Psoas muscle (tissue), 8 donors: ENCODE results near the gene OAS3. TPM values are rescaled to one million over a fixed set of nuclear protein-coding genes. Genes with fewer than 3 reads are reported as not detected.
"Not testable (repeated sequence)": the region's sequence is repeated elsewhere in the genome, so short reads cannot be mapped to it uniquely, and the experiment has no call there.

Experiments
- ATAC-seq, 4 donors: fragments of 200-7000 bp; cut with Tn5 transposase; one replicate each; pipeline ENCODE4 v1.9.1; 2020; ENCODE audit warnings: moderate library complexity in 3 of 4, mild to moderate bottlenecking in 2 of 4
- DNase-seq, 2 donors: peaks; one replicate each; pipeline ENCODE4 v3.0.0-alpha.2; 2020
- H3K27ac ChIP-seq: fragments of 200-600 bp; one replicate; pipeline ENCODE4 v1.8.0; 2022
- H3K27me3 ChIP-seq, 3 donors: fragments of 200-600 bp in 1 of 3; one replicate each; pipeline versions ENCODE4 v1.6.1 to v1.8.0; 2013 to 2022; ENCODE audit warnings: low read length in 2 of 3, mild to moderate bottlenecking in 2 of 3, moderate library complexity in 1 of 3; ENCODE audit not compliant: insufficient read depth in 3 of 3
- H3K36me3 ChIP-seq, 2 donors: fragments of 200-600 bp in 1 of 2; one replicate each; pipeline versions ENCODE4 v1.6.1 to v1.8.0; 2013 to 2022; ENCODE audit warnings: low read depth in 1 of 2, mild to moderate bottlenecking in 1 of 2, moderate library complexity in 1 of 2; ENCODE audit not compliant: insufficient read depth in 1 of 2
- H3K4me1 ChIP-seq: fragments of 200-600 bp; one replicate; pipeline ENCODE4 v1.8.0; 2022
- H3K4me3 ChIP-seq: fragments of 200-600 bp; one replicate; pipeline ENCODE4 v1.8.0; 2022; ENCODE audit warnings: mild to moderate bottlenecking
- H3K9me3 ChIP-seq: fragments of 200-600 bp; one replicate; pipeline ENCODE4 v1.8.0; 2022
- CTCF ChIP-seq: fragments of 200-600 bp; IDR thresholded peaks from one replicate; pipeline ENCODE4 v1.8.0; 2022; ENCODE audit warnings: antibody characterized with exemption
- WGBS, 3 donors: extraction: QIAGEN DNeasy Blood & Tissue Kit; methylation state at CpG; one replicate each; pipeline versions ENCODE4 v1.1.6 to v1.1.7; 2013; 5-methylcytosine and 5-hydroxymethylcytosine counted together
- intact Hi-C, 2 donors: fragments of 100-400 bp; cut with DNase I; formaldehyde crosslinking; loops; one replicate each; pipeline versions ENCODE4 v1.11.0 to v1.14.2; 2022
- polyA plus RNA-seq, 3 donors: library from polyadenylated mRNA; stranded (reverse); fragments of 200-250 nt; gene quantifications; one replicate each; pipeline ENCODE4 v1.2.3, GENCODE V29; 2013
- total RNA-seq, 4 donors: library from RNA; stranded (reverse); fragmentation: NEBNext Ultra II Directional in 2 of 4; extraction: Animal tissue kit (Norgen Biotek cat#: 25700) in 2 of 4; gene quantifications; one replicate each; pipeline versions ENCODE4 v1.2.1 to v1.2.4, GENCODE V29; 2021 to 2023
- donor health status: healthy with polysubstance abuse.
- donor health status: DM: no; HTN: no; CAD: no; lungs with moderate emphysema.
- donor health status: Bipolar disorder and iron deficiency.
- donor health status: healthy.
- donor health status: DM: yes; HTN: yes; CAD: no.
- donor health status: DM: no; HTN: no; CAD: no.
- donor health status: DM: no; HTN: no; CAD: no.
- donor health status: DM: yes; HTN: yes; CAD: no.

Gene OAS3
- total and polyA plus RNA-seq, 7 donors, result 1.1 to 6.7 (median 1.7) TPM

GRCh38 chr12:112985642-112986290 is 47.5 kb downstream of the OAS3 start:
- no peaks in the 10 kb centered on the region for H3K27me3 ChIP-seq
- H3K36me3 ChIP-seq, result peaks cover 0 to 4% of the 10 kb centered on the region in 2 donors
- peaks cover 8% of the 10 kb centered on the region for H3K9me3 ChIP-seq
- no peak for DNase-seq
- no peak overlapping the region for H3K4me3 ChIP-seq
- H3K27ac ChIP-seq, result no peak overlapping the region
- TF ChIP-seq CTCF, result no peak
- H3K4me1 ChIP-seq, result no peaks in the 10 kb centered on the region
- ATAC-seq, result no peak
- intact Hi-C loops, result no loop called here
- 92 to 100% (median 100%) methylated on average over 1 of the region's 1 CpG for WGBS, 3 donors

- ATAC-seq (no peak), DNase-seq (no peak)
- Histone ChIP-seq H3K4me3 (no peak overlapping the region), H3K36me3 (peaks cover 0 to 4% of the 10 kb centered on the region in 2 donors), H3K4me1 (no peaks in the 10 kb centered on the region), H3K27me3 (no peaks in the 10 kb centered on the region), H3K9me3 (peaks cover 8% of the 10 kb centered on the region), H3K27ac (no peak overlapping the region)
- intact Hi-C loops, result no loop called here
- WGBS, 3 donors, result 93 to 96% (median 95%) methylated on average over 7 of the region's 7 CpGs
- TF ChIP-seq CTCF, result no peak
These were observed 48.1 kb downstream of the OAS3 start for GRCh38 chr12:112986291-112986800.

GRCh38 chr12:112987561-112987960 is 49.3 kb downstream of the OAS3 start:
- no peaks in the 10 kb centered on the region for H3K9me3 ChIP-seq
- no peak for DNase-seq
- no peak overlapping the region for H3K4me3 ChIP-seq
- H3K27me3 ChIP-seq, result no peaks in the 10 kb centered on the region
- 69 to 85% (median 81%) methylated on average over 2 of the region's 2 CpGs for WGBS, 3 donors
- H3K4me1 ChIP-seq, result no peaks in the 10 kb centered on the region
- no peak for ATAC-seq
- no peak overlapping the region for H3K27ac ChIP-seq
- peaks cover 0 to 4% of the 10 kb centered on the region in 2 donors for H3K36me3 ChIP-seq
- intact Hi-C loops, result no loop called here
- no peak for TF ChIP-seq CTCF

- intact Hi-C loops, result no loop called here
- Histone ChIP-seq H3K27me3 (no peaks in the 10 kb centered on the region), H3K4me3 (no peak overlapping the region), H3K9me3 (no peaks in the 10 kb centered on the region), H3K27ac (no peak overlapping the region), H3K4me1 (no peaks in the 10 kb centered on the region), H3K36me3 (peaks cover 0 to 4% of the 10 kb centered on the region in 2 donors)
- 46 to 47% (median 46%) methylated on average over 3 of the region's 3 CpGs for WGBS, 3 donors
- no peak for TF ChIP-seq CTCF
- no peak for DNase-seq
- no peak for ATAC-seq
These were observed 50.0 kb downstream of the OAS3 start for GRCh38 chr12:112988224-112988623.

- H3K27ac ChIP-seq, H3K4me3 ChIP-seq, H3K36me3 ChIP-seq, DNase-seq, ATAC-seq, H3K4me1 ChIP-seq, H3K9me3 ChIP-seq, intact Hi-C loops, H3K27me3 ChIP-seq: not testable (repeated sequence)
- WGBS, 3 donors, result 65 to 73% (median 73%) methylated on average over 3 of the region's 3 CpGs
These were observed 50.6 kb downstream of the OAS3 start for GRCh38 chr12:112988823-112989385.
